Measurements from ENCODE around the gene ADAM22. TPM values are rescaled to one million over a fixed set of nuclear protein-coding genes. Genes with fewer than 3 reads are reported as not detected.
A peak's percentile ranks its signal among the peaks of the same experiment; 100 is the strongest.
"Not testable (repeated sequence)": the region's sequence is repeated elsewhere in the genome, so short reads cannot be mapped to it uniquely, and the experiment has no call there.

Gene ADAM22
- total RNA-seq, 4 donors from 2014 or later: 3.6 to 8.6 (median 5.1) TPM

DNA sequence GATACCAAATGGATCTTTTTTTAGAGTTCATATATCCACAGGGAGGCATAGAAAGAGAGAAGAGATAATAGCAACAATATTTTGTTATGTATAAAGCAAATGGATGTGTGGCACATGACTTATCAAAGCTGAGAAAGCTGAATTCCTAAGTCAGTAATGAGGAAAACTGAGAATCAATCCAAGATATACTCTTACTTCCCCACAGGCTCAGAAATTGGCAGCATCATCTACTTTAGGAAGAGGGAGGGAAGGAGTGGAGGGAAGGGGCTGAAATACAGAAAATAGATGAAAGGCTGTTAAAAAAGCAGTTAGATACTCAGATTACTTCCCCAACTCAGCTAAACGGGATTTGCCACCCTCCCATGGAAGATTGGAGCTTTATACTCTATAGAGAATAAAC lies 222.3 kb downstream of the ADAM22 start:
- no peak for DNase-seq (ENCODE audit: low spot score in 2 of 2)
- no peak overlapping the region for H3K27ac ChIP-seq
- no peaks in the 10 kb centered on the region for H3K4me1 ChIP-seq
- TF ChIP-seq CTCF (IDR thresholded peaks at IDR 0.05): no peak
- TF ChIP-seq EP300 (IDR thresholded peaks at IDR 0.05): no peak
- TF ChIP-seq POLR2A (IDR thresholded peaks at IDR 0.05): no peak
- no peak overlapping the region for H3K4me3 ChIP-seq
- WGBS, 2 donors: 34 to 43% methylated on average over 1 of the region's 1 CpG
- H3K27me3 ChIP-seq: no peaks in the 10 kb centered on the region
- H3K36me3 ChIP-seq: peaks cover 0 to 6% (median 0%) of the 10 kb centered on the region in 3 donors
- H3K9me3 ChIP-seq: peaks cover 0 to 16% (median 2%) of the 10 kb centered on the region in 4 donors

- not testable (repeated sequence) for DNase-seq (ENCODE audit: low spot score in 2 of 2); H3K27me3 ChIP-seq; H3K4me1 ChIP-seq; H3K27ac ChIP-seq; H3K4me3 ChIP-seq; H3K36me3 ChIP-seq
- peaks cover 0 to 16% (median 2%) of the 10 kb centered on the region in 4 donors for H3K9me3 ChIP-seq
- WGBS, 2 donors: 84 to 90% methylated on average over 2 of the region's 2 CpGs
Observed at GRCh38 chr7:88159741-88160140, 225.7 kb downstream of the ADAM22 start.

GRCh38 chr7:88165697-88166096 lies 231.6 kb downstream of the ADAM22 start:
- Histone ChIP-seq H3K27ac (no peak overlapping the region), H3K9me3 (no peaks in the 10 kb centered on the region)
- no peak for TF ChIP-seq POLR2A (IDR thresholded peaks at IDR 0.05)
- no peak for TF ChIP-seq EP300 (IDR thresholded peaks at IDR 0.05)
- no peak for TF ChIP-seq CTCF (IDR thresholded peaks at IDR 0.05)

GRCh38 chr7:88167223-88167622 lies 233.2 kb downstream of the ADAM22 start:
- Histone ChIP-seq H3K9me3 (no peaks in the 10 kb centered on the region), H3K27ac (no peak overlapping the region), H3K36me3 (no peaks in the 10 kb centered on the region), H3K27me3 (no peaks in the 10 kb centered on the region), H3K4me3 (no peak overlapping the region), H3K4me1 (no peaks in the 10 kb centered on the region)
- WGBS, 2 donors: 75 to 83% methylated on average over 2 of the region's 2 CpGs
- DNase-seq (ENCODE audit: low spot score in 2 of 2): no peak
- no peak for TF ChIP-seq EP300 (IDR thresholded peaks at IDR 0.05)
- TF ChIP-seq CTCF (IDR thresholded peaks at IDR 0.05): no peak
- TF ChIP-seq POLR2A (IDR thresholded peaks at IDR 0.05): no peak

More at GRCh38 chr7:88165697-88166096, 231.6 kb downstream of the ADAM22 start:
- no peaks in the 10 kb centered on the region for H3K4me1 ChIP-seq
- H3K36me3 ChIP-seq: no peaks in the 10 kb centered on the region
- DNase-seq (ENCODE audit: low spot score in 2 of 2): no peak
- no peaks in the 10 kb centered on the region for H3K27me3 ChIP-seq
- H3K4me3 ChIP-seq: no peak overlapping the region

- Histone ChIP-seq H3K36me3 (no peaks in the 10 kb centered on the region), H3K27me3 (no peaks in the 10 kb centered on the region), H3K4me1 (no peaks in the 10 kb centered on the region), H3K27ac (no peak overlapping the region), H3K9me3 (no peaks in the 10 kb centered on the region), H3K4me3 (no peak overlapping the region)
- DNase-seq (ENCODE audit: low spot score in 2 of 2): no peak
- TF ChIP-seq CTCF (IDR thresholded peaks at IDR 0.05) (no peak), POLR2A (IDR thresholded peaks at IDR 0.05) (no peak), EP300 (IDR thresholded peaks at IDR 0.05) (no peak)
- 82 to 92% methylated on average over 2 of the region's 2 CpGs for WGBS, 2 donors
Observed at GRCh38 chr7:88167721-88168120, 233.7 kb downstream of the ADAM22 start.

- TF ChIP-seq EP300 (IDR thresholded peaks at IDR 0.05) (no peak), POLR2A (IDR thresholded peaks at IDR 0.05) (no peak), CTCF (IDR thresholded peaks at IDR 0.05) (peak; percentile 31 to 61 (median 34))
- no peak overlapping the region for H3K27ac ChIP-seq
- 12 to 15% methylated on average over 1 of the region's 1 CpG for WGBS, 2 donors
Observed at GRCh38 chr7:88169717-88170320, 235.8 kb downstream of the ADAM22 start.

More at GRCh38 chr7:88169717-88170320, 235.8 kb downstream of the ADAM22 start:
- Histone ChIP-seq H3K9me3 (no peaks in the 10 kb centered on the region), H3K4me1 (no peaks in the 10 kb centered on the region), H3K27me3 (no peaks in the 10 kb centered on the region), H3K4me3 (no peak overlapping the region), H3K36me3 (no peaks in the 10 kb centered on the region)
- DNase-seq (ENCODE audit: low spot score in 2 of 2): no peak
